Esophagus muscularis mucosa (tissue), 4 donors: Measurements from ENCODE around the gene CFAP410. TPM values are rescaled to one million over a fixed set of nuclear protein-coding genes. Genes with fewer than 3 reads are reported as not detected.

Experiments
- DNase-seq: peaks from one replicate; pipeline ENCODE4 v3.0.0-alpha.2; 2017; ENCODE audit errors: extremely low spot score
- H3K27ac ChIP-seq, 4 donors: fragments of 200-600 bp; sonication (generic); replicated peaks in 1 of 4; 1 replicate in 3 of 4; 2 replicates in 1 of 4; pipeline ENCODE4 v1.5.1; 2016 to 2019; ENCODE audit warnings: mild to moderate bottlenecking in 1 of 4
- H3K27me3 ChIP-seq, 4 donors: fragments of 200-600 bp; sonication (generic); one replicate each; pipeline versions ENCODE4 v1.5.1 to v1.6.0; 2016 to 2019
- H3K36me3 ChIP-seq, 4 donors: fragments of 200-600 bp; sonication (generic); one replicate each; pipeline ENCODE4 v1.5.1; 2016 to 2019
- H3K4me1 ChIP-seq, 4 donors: fragments of 200-600 bp; sonication (generic); one replicate each; pipeline ENCODE4 v1.5.1; 2016 to 2019
- H3K4me3 ChIP-seq, 4 donors: fragments of 200-600 bp; sonication (generic); 1 replicate in 2 of 4; 2 replicates in 2 of 4; pipeline ENCODE4 v1.5.1; 2016 to 2019; ENCODE audit warnings: mild to moderate bottlenecking in 4 of 4, moderate library complexity in 1 of 4
- H3K9me3 ChIP-seq, 4 donors: fragments of 200-600 bp; sonication (generic); 1 replicate in 3 of 4; 2 replicates in 1 of 4; pipeline ENCODE4 v1.5.1; 2016 to 2019
- CTCF ChIP-seq, 3 experiments: fragments of 200-600 bp in 2 of 3; fragments of 450-650 bp in 1 of 3; sonication (generic) in 2 of 3; IDR thresholded peaks; one replicate each; pipeline ENCODE4 v1.5.1; 2017 to 2019; ENCODE audit warnings: antibody characterized with exemption in 3 of 3, mild to moderate bottlenecking in 2 of 3, moderate library complexity in 1 of 3
- EP300 ChIP-seq: sonication (generic); formaldehyde crosslinking; IDR thresholded peaks from one replicate; pipeline ENCODE4 v1.6.1; 2017; ENCODE audit warnings: antibody characterized with exemption
- POLR2A ChIP-seq: fragments of 450-650 bp; IDR thresholded peaks from one replicate; pipeline ENCODE4 v1.6.1; 2017; ENCODE audit warnings: antibody characterized with exemption, moderate library complexity, mild to moderate bottlenecking, low read depth
- POLR2AphosphoS5 ChIP-seq, 2 donors: sonication (generic); formaldehyde crosslinking; IDR thresholded peaks; one replicate each; pipeline ENCODE4 v1.6.1; 2017; ENCODE audit warnings: antibody characterized with exemption in 2 of 2
- WGBS: methylation state at CpG from one replicate; pipeline ENCODE4 v1.1.5; 2018; 5-methylcytosine and 5-hydroxymethylcytosine counted together
- intact Hi-C: fragments of 100-400 bp; cut with DNase I; formaldehyde crosslinking; loops from one replicate; pipeline ENCODE4 v1.15.1; 2023
- total RNA-seq, 4 donors: library from RNA; depleted of rRNA; stranded (reverse); fragments of >200 nt; gene quantifications; one replicate each; pipeline versions ENCODE4 v1.1.0 to v1.2.1, GENCODE V29; 2016

CFAP410 gene
- total RNA-seq, 4 donors from 2014 or later: 26.6 to 43.5 (median 32.3) TPM

- WGBS: 96% methylated on average over 14 of the region's 23 CpGs
- H3K27me3 ChIP-seq: peaks cover 0 to 72% (median 9%) of the 10 kb centered on the region in 4 donors
- no peak for DNase-seq
These were observed 50.7 kb downstream of the CFAP410 start for GRCh38 chr21:44288251-44289110.

GRCh38 chr21:44286716-44287632 is 52.2 kb downstream of the CFAP410 start:
- TF ChIP-seq CTCF (IDR thresholded peaks at IDR 0.05): no peak
- TF ChIP-seq EP300: no peak
- no peak for TF ChIP-seq POLR2AphosphoS5 (IDR thresholded peaks at IDR 0.05)
- no peak for TF ChIP-seq POLR2A
- WGBS: 44% methylated on average over 4 of the region's 31 CpGs
- intact Hi-C loops: no loop called here

More at GRCh38 chr21:44288251-44289110, 50.7 kb downstream of the CFAP410 start:
- H3K4me3 ChIP-seq: no peak overlapping the region
- intact Hi-C loops: no loop called here
- peaks cover 0 to 12% (median 8%) of the 10 kb centered on the region in 4 donors for H3K4me1 ChIP-seq
- H3K9me3 ChIP-seq: no peaks in the 10 kb centered on the region
- no peak overlapping the region for H3K27ac ChIP-seq
- TF ChIP-seq POLR2AphosphoS5 (IDR thresholded peaks at IDR 0.05) (no peak), POLR2A (no peak), CTCF (IDR thresholded peaks at IDR 0.05) (no peak), EP300 (no peak)
- no peaks in the 10 kb centered on the region for H3K36me3 ChIP-seq

DNA sequence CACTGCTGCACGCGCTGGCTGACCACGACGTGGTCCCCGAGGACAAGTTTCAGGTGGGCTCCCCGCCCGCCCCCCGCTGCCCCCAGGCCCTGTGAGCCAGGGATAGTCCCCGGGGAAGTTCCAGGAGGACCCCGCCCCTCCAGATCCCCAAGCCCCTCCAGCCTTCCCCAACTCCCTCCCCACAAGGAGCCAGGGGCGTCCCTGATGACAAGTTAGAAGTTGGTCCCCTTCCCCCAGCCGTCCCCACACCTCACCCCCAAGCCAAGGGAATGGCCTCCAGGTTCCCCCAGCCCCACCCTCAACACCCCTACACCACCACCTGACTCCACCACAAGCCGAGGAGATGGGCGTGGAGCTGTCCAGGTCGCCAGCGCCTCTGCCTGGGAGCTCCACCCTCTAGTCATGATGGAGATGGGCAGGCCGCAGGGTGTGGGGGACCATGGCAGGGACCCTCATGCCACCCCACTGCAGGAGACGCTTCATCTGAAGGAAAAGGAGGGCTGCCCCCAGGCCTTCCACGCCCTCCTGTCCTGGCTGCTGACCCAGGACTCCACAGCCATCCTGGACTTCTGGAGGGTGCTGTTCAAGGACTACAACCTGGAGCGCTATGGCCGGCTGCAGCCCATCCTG is 53.0 kb downstream of the CFAP410 start:
- no peak for TF ChIP-seq EP300
- TF ChIP-seq POLR2A: no peak
- no peak for TF ChIP-seq CTCF (IDR thresholded peaks at IDR 0.05)
- TF ChIP-seq POLR2AphosphoS5 (IDR thresholded peaks at IDR 0.05): no peak
- Histone ChIP-seq H3K9me3 (no peaks in the 10 kb centered on the region), H3K4me3 (peak overlapping the region; percentile 22 to 42 (median 27)), H3K4me1 (peaks cover 0 to 12% (median 8%) of the 10 kb centered on the region in 4 donors), H3K36me3 (no peaks in the 10 kb centered on the region), H3K27me3 (peaks cover 0 to 58% (median 9%) of the 10 kb centered on the region in 4 donors), H3K27ac (no peak overlapping the region)
- WGBS: 100% methylated on average over 1 of the region's 21 CpGs
- intact Hi-C loops: no loop called here
- no peak for DNase-seq

More at GRCh38 chr21:44286716-44287632, 52.2 kb downstream of the CFAP410 start:
- Histone ChIP-seq H3K36me3 (no peaks in the 10 kb centered on the region), H3K4me3 (no peak overlapping the region), H3K4me1 (peaks cover 0 to 12% (median 8%) of the 10 kb centered on the region in 4 donors), H3K27me3 (peaks cover 0 to 58% (median 9%) of the 10 kb centered on the region in 4 donors), H3K9me3 (no peaks in the 10 kb centered on the region), H3K27ac (no peak overlapping the region)
- no peak for DNase-seq

DNA sequence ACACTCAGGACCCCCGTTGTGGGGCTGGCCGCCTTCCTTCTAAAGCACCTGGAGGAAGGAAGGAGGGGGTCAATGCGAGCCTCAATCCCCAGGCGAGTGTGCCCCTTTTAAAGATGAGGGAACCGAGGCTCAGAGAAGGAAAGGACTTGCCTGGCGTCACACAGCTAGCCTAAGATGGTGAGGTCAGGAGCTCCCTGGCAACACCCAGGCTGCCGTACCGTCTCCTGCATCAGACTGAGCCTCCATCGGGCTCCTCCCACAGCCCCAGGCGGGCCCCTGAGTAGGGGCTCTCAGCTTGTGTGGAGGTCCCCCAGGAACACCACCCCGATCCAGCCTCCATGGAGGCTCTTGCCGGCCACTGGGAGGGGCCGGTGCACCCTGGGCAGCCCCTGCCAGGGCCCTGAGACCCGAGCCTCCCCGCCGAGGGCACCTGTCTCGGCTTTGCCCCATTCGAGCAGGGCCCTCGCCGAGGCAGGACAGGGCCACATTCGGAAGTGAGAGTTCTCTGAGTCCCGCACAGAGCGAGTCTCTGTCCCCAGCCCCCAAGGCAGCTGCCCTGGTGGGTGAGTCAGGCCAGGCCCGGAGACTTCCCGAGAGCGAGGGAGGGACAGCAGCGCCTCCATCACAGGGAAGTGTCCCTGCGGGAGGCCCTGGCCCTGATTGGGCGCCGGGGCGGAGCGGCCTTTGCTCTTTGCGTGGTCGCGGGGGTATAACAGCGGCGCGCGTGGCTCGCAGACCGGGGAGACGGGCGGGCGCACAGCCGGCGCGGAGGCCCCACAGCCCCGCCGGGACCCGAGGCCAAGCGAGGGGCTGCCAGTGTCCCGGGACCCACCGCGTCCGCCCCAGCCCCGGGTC is 53.8 kb downstream of the CFAP410 start, which contains the start of gene AIRE:
TSS of gene AIRE (plus strand) at position 739 of the 855 bp plus-strand sequence. CDS start 131 bp downstream, outside the sequence.
- Histone ChIP-seq H3K27me3 (peaks cover 0 to 58% (median 9%) of the 10 kb centered on the region in 4 donors), H3K9me3 (no peaks in the 10 kb centered on the region), H3K4me1 (peaks cover 0 to 12% (median 8%) of the 10 kb centered on the region in 4 donors), H3K36me3 (no peaks in the 10 kb centered on the region), H3K27ac (no peak within 1 kb of the TSS), H3K4me3 (peak within 1 kb of the TSS; percentile 22 to 42 (median 27))
- TF ChIP-seq EP300: no peak
- no peak for TF ChIP-seq POLR2A
- no peak for TF ChIP-seq POLR2AphosphoS5 (IDR thresholded peaks at IDR 0.05)
- no peak for TF ChIP-seq CTCF (IDR thresholded peaks at IDR 0.05)
- intact Hi-C loops: no loop called here
- WGBS: 45% methylated on average over 27 of the region's 56 CpGs
- DNase-seq: no peak
